BE2C (cell line): ENCODE data around the gene SMARCA2.

Experiments
- DNase-seq: peaks from one replicate; pipeline ENCODE4 v3.0.0-alpha.2; 2020
- H3K27me3 ChIP-seq: fragments of 250-450 bp; sonication (Bioruptor Pico); 2 replicates; pipeline ENCODE4 v1.5.1; 2020; ENCODE audit warnings: mild to moderate bottlenecking
- H3K36me3 ChIP-seq: fragments of 250-450 bp; sonication (Bioruptor Pico); 2 replicates; pipeline ENCODE4 v1.5.1; 2020; ENCODE audit warnings: mild to moderate bottlenecking
- H3K4me1 ChIP-seq: fragments of 250-450 bp; sonication (Bioruptor Pico); 2 replicates; pipeline ENCODE4 v1.5.1; 2020
- H3K4me3 ChIP-seq: 2 replicates; pipeline ENCODE4 v1.5.1; 2011; ENCODE audit warnings: low read depth, low read length
- H3K9me3 ChIP-seq: fragments of 250-450 bp; sonication (Bioruptor Pico); 2 replicates; pipeline ENCODE4 v1.5.1; 2020
- CTCF ChIP-seq: IDR thresholded peaks from 2 replicates; pipeline ENCODE4 v1.5.1; 2012; ENCODE audit warnings: mild to moderate bottlenecking, low read depth, low read length

SMARCA2 gene

GRCh38 chr9:2053883-2054845, 39.0 kb downstream of the SMARCA2 start:
- DNase-seq = no peak

GRCh38 chr9:2055203-2055658, 40.1 kb downstream of the SMARCA2 start:
- DNase-seq = no peak
- Histone ChIP-seq H3K27me3 (no peaks in the 10 kb centered on the region), H3K4me1 (no peaks in the 10 kb centered on the region), H3K4me3 (no peak overlapping the region), H3K9me3 (no peaks in the 10 kb centered on the region), H3K36me3 (no peaks in the 10 kb centered on the region)
- TF ChIP-seq CTCF = no peak

More at GRCh38 chr9:2053883-2054845, 39.0 kb downstream of the SMARCA2 start:
- Histone ChIP-seq H3K4me3 (no peak overlapping the region), H3K4me1 (no peaks in the 10 kb centered on the region), H3K27me3 (no peaks in the 10 kb centered on the region), H3K36me3 (no peaks in the 10 kb centered on the region), H3K9me3 (no peaks in the 10 kb centered on the region)
- no peak for TF ChIP-seq CTCF

- DNase-seq = no peak
- TF ChIP-seq CTCF = no peak
- Histone ChIP-seq H3K9me3 (no peaks in the 10 kb centered on the region), H3K27me3 (no peaks in the 10 kb centered on the region), H3K4me1 (no peaks in the 10 kb centered on the region), H3K4me3 (no peak overlapping the region), H3K36me3 (no peaks in the 10 kb centered on the region)
These were observed 44.3 kb downstream of the SMARCA2 start for GRCh38 chr9:2059274-2059929.

- no peak for TF ChIP-seq CTCF
- Histone ChIP-seq H3K4me1 (no peaks in the 10 kb centered on the region), H3K36me3 (no peaks in the 10 kb centered on the region), H3K9me3 (no peaks in the 10 kb centered on the region), H3K4me3 (no peak overlapping the region), H3K27me3 (no peaks in the 10 kb centered on the region)
- DNase-seq = no peak
These were observed 45.3 kb downstream of the SMARCA2 start for GRCh38 chr9:2060424-2060823.

GRCh38 chr9:2065704-2066103, 50.6 kb downstream of the SMARCA2 start:
- no peaks in the 10 kb centered on the region for H3K9me3 ChIP-seq
- peaks cover 8% of the 10 kb centered on the region; the same call in 1 of the 2 replicates for H3K27me3 ChIP-seq
- DNase-seq = no peak
- no peaks in the 10 kb centered on the region for H3K4me1 ChIP-seq
- no peak overlapping the region for H3K4me3 ChIP-seq
- no peak for TF ChIP-seq CTCF
- no peaks in the 10 kb centered on the region for H3K36me3 ChIP-seq
